Spinal cord (tissue), 10 donors: Measurements from ENCODE around the gene MTCP1. TPM values are rescaled to one million over a fixed set of nuclear protein-coding genes. Genes with fewer than 3 reads are reported as not detected.
A peak's percentile ranks its signal among the peaks of the same experiment; 100 is the strongest.

Experiments
- DNase-seq, 6 donors: peaks; one replicate each; pipeline versions ENCODE4 v3.0.0 to v3.0.0-alpha.2; 2013 to 2015; ENCODE audit warnings: low spot score in 6 of 6, low read depth in 4 of 6
- H3K27ac ChIP-seq: one replicate; pipeline ENCODE4 v1.5.1; 2013; ENCODE audit warnings: low read depth, low read length, control low read depth
- H3K27me3 ChIP-seq: one replicate; pipeline ENCODE4 v1.6.1; 2013; ENCODE audit warnings: low read length; ENCODE audit not compliant: control insufficient read depth, insufficient read depth
- H3K36me3 ChIP-seq: one replicate; pipeline ENCODE4 v1.6.1; 2013; ENCODE audit warnings: low read length; ENCODE audit not compliant: control insufficient read depth, insufficient read depth
- H3K4me1 ChIP-seq: one replicate; pipeline ENCODE4 v1.6.1; 2013; ENCODE audit warnings: low read length; ENCODE audit not compliant: control insufficient read depth, insufficient read depth
- H3K4me3 ChIP-seq: one replicate; pipeline ENCODE4 v1.5.1; 2013; ENCODE audit warnings: low read depth, low read length, control low read depth
- H3K9me3 ChIP-seq: one replicate; pipeline ENCODE4 v1.6.1; 2013; ENCODE audit warnings: low read length; ENCODE audit not compliant: control insufficient read depth, insufficient read depth
- WGBS: methylation state at CpG from one replicate; pipeline ENCODE4 v1.1.5; 2013; ENCODE audit warnings: missing lambda C conversion rate; ENCODE audit not compliant: insufficient coverage; 5-methylcytosine and 5-hydroxymethylcytosine counted together
- polyA plus RNA-seq, 2 donors: library from polyadenylated mRNA; unstranded; fragments of 120-200 nt; gene quantifications; one replicate each; pipeline ENCODE4 v1.2.1, GENCODE V29; 2013; ENCODE audit not compliant: insufficient read length in 2 of 2
- total RNA-seq, 2 donors: library from RNA; depleted of rRNA in 1 of 2; stranded (reverse); fragments of 120-200 nt in 1 of 2; fragments of >200 nt in 1 of 2; gene quantifications; one replicate each; pipeline versions ENCODE4 v1.2.3 to v1.2.4, GENCODE V29; 2013 to 2014
- donor health status: healthy.

The MTCP1 gene
- total and polyA plus RNA-seq, 4 donors, result 13.3 to 24.9 (median 18.4) TPM

DNA sequence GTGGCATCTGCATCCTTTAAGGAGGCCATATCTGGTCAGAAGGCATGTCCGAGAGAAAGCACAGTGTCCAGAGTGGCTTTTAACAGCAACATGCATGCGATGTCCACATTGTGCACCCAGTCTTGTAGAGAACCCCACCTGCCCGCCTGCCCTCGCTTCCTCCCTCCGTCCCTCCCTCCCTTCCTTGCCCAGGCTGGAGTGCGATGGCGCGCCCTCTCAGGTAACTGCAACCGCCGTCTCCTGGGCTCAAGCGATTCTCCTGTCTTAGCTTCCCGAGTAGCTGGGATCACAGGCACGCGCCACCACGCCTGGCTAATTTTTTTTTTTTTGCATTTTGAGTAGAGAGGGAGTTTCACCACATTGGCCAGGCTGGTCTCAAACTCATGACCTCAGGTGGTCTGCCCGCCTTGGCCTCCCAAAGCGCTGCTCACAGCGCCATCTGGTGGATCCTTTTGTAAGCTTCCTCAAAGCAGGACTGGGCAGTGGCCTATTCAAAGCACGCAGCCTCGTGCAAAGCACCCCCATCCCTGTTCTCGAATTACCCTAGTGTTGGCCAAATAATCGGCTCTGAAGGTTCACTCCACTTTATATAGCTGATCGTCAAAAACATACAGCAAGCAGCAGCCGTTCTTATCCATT lies 15.4 kb upstream of the MTCP1 start:
- Histone ChIP-seq H3K36me3 (peaks cover 12% of the 10 kb centered on the region), H3K4me1 (no peaks in the 10 kb centered on the region), H3K9me3 (no peaks in the 10 kb centered on the region), H3K27me3 (no peaks in the 10 kb centered on the region), H3K27ac (no peak overlapping the region), H3K4me3 (no peak overlapping the region)
- DNase-seq, result peak in 1 of 6 donors; percentile 2
- WGBS, result 72% methylated on average over 22 of the region's 24 CpGs

DNA sequence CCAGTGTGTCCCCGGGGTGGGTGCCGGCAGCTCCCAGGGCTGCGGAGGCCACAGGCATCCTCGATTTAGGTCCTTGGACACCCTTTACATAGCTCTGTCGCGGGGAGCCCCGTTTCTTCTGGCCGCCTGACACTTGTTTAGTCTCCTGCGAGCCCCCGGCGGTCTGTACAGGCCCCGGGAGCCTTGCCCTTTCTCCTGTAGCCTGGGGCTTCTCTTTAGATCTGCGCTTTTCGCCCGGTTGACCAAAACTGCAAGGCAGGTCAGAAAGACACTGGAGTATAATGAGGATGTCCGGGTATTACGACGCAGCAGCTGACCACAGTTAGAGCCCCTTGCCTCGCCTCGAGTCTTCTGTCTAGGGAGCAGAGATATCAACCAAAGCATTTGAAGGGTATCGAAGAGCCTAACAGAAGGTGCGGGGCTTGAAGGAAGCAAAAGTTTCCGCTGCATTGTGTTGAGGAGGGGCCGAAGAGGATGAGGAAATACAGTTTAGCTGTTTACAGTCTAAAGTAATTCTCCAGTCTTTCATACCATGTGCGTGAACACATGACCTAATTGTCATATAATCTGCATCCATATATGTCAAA lies 851 bp upstream of the MTCP1 start:
- WGBS, result 29% methylated on average over 22 of the region's 25 CpGs
- DNase-seq, result no peak
- peak overlapping the region; percentile 79 for H3K27ac ChIP-seq

DNA sequence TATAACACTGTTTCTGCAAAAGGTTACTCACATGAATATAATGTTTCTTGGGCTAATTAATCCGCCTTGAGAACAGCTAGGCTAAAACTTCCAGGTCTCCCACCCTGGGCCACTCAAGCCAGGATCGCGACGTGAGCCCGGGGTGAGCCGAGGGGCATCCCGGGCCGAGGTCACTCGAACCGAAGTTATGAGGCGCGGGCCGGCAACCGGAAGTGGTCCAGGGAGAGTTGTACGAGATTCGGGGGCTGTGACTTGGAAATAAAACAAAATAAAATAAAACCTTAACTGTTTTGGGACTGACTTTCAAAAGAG lies 317 bp downstream of the MTCP1 start:
- Histone ChIP-seq H3K27ac (peak overlapping the region; percentile 69), H3K27me3 (no peaks in the 10 kb centered on the region), H3K4me1 (peaks cover 3% of the 10 kb centered on the region), H3K9me3 (no peaks in the 10 kb centered on the region), H3K4me3 (peak overlapping the region; percentile 60), H3K36me3 (no peaks in the 10 kb centered on the region)
- DNase-seq, result no peak
- 41% methylated on average over 6 of the region's 16 CpGs for WGBS

More for the DNA sequence above, 851 bp upstream of the MTCP1 start:
- Histone ChIP-seq H3K27me3 (no peaks in the 10 kb centered on the region), H3K4me3 (peak overlapping the region; percentile 64), H3K4me1 (peaks cover 3% of the 10 kb centered on the region), H3K36me3 (peaks cover 3% of the 10 kb centered on the region), H3K9me3 (no peaks in the 10 kb centered on the region)

- no peaks in the 10 kb centered on the region for H3K27me3 ChIP-seq
- H3K9me3 ChIP-seq, result no peaks in the 10 kb centered on the region
- no peak overlapping the region for H3K27ac ChIP-seq
- DNase-seq, result no peak
- H3K4me3 ChIP-seq, result peak overlapping the region; percentile 60
- no peaks in the 10 kb centered on the region for H3K36me3 ChIP-seq
- WGBS, result 40% methylated on average over 5 of the region's 12 CpGs
- peaks cover 3% of the 10 kb centered on the region for H3K4me1 ChIP-seq
Observed at GRCh38 chrX:155070038-155070437, 898 bp downstream of the MTCP1 start.

GRCh38 chrX:155069414-155069813 lies 1.5 kb downstream of the MTCP1 start:
- no CpG with 5 or more reads among the region's 1 CpG for WGBS
- Histone ChIP-seq H3K27ac (no peak overlapping the region), H3K36me3 (no peaks in the 10 kb centered on the region), H3K4me3 (no peak overlapping the region), H3K4me1 (peaks cover 3% of the 10 kb centered on the region), H3K27me3 (no peaks in the 10 kb centered on the region), H3K9me3 (no peaks in the 10 kb centered on the region)
- no peak for DNase-seq

- no peaks in the 10 kb centered on the region for H3K9me3 ChIP-seq
- no peak overlapping the region for H3K4me3 ChIP-seq
- H3K27me3 ChIP-seq, result no peaks in the 10 kb centered on the region
- 80% methylated on average over 1 of the region's 1 CpG for WGBS
- no peak for DNase-seq
- peaks cover 3% of the 10 kb centered on the region for H3K4me1 ChIP-seq
- H3K27ac ChIP-seq, result no peak overlapping the region
- H3K36me3 ChIP-seq, result no peaks in the 10 kb centered on the region
Observed at GRCh38 chrX:155068165-155068564, 2.8 kb downstream of the MTCP1 start.

DNA sequence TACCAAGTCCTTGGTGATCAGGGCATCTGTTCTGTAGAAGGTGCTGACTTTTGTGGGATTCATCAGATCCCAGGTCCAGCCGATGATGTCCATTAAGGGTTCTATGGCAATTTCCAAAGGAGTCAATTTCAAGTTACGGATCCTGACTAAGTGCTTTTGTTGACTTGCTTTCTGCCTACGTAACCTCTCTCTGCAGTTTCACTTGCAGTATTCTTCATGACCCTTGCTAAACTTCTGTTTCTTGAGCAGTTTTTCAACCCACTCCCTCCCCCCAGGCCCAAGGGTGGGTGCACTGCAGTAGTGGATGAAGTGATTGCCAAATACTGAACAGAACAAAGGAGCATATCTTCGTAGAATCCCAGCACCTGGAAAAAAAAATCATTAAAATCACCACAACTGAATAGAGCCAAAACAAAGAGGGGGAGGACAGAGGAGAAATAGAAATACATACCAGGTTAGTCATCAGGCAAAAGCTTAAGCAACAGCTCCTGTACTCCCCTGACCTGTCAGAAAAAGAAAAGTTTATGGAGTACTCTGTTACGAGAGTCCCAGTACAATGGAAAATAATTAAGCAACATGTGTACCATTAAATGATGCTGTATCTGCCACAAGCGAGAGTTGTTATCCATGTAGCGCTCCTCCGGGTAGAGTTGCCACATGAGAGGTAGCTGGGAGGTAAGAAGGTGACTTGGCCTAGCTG lies 5.8 kb downstream of the MTCP1 start:
- no peaks in the 10 kb centered on the region for H3K9me3 ChIP-seq
- 79% methylated on average over 7 of the region's 8 CpGs for WGBS
- no peak overlapping the region for H3K27ac ChIP-seq
- no peak overlapping the region for H3K4me3 ChIP-seq
- H3K27me3 ChIP-seq, result no peaks in the 10 kb centered on the region
- no peaks in the 10 kb centered on the region for H3K4me1 ChIP-seq
- no peaks in the 10 kb centered on the region for H3K36me3 ChIP-seq
- no peak for DNase-seq

GRCh38 chrX:155061760-155062159 lies 9.2 kb downstream of the MTCP1 start:
- peaks cover 4% of the 10 kb centered on the region for H3K4me1 ChIP-seq
- H3K27me3 ChIP-seq, result no peaks in the 10 kb centered on the region
- H3K9me3 ChIP-seq, result no peaks in the 10 kb centered on the region
- no peak overlapping the region for H3K4me3 ChIP-seq
- 55% methylated on average over 2 of the region's 4 CpGs for WGBS
- no peak overlapping the region for H3K27ac ChIP-seq
- H3K36me3 ChIP-seq, result no peaks in the 10 kb centered on the region
- peak in 1 of 6 donors; percentile 25 for DNase-seq

- Histone ChIP-seq H3K9me3 (no peaks in the 10 kb centered on the region), H3K4me3 (no peak overlapping the region), H3K27me3 (no peaks in the 10 kb centered on the region), H3K36me3 (no peaks in the 10 kb centered on the region), H3K4me1 (peaks cover 4% of the 10 kb centered on the region), H3K27ac (no peak overlapping the region)
- WGBS, result 22% methylated on average over 19 of the region's 25 CpGs
- DNase-seq, result peak in 3 of 6 donors; percentile 42 to 79 (median 76)
Observed at GRCh38 chrX:155056877-155057792, 13.8 kb downstream of the MTCP1 start.
